ENCODE results near the gene LGR6.
"Not testable (repeated sequence)": the region's sequence is repeated elsewhere in the genome, so short reads cannot be mapped to it uniquely, and the experiment has no call there.

LGR6 gene

GRCh38 chr1:202306535-202307345 lies 113.1 kb downstream of the LGR6 start:
- no peak for DNase-seq

- DNase-seq, result no peak
Observed at GRCh38 chr1:202310071-202310725, 116.6 kb downstream of the LGR6 start.

- DNase-seq, result no peak
Observed at GRCh38 chr1:202310746-202311145, 117.1 kb downstream of the LGR6 start.

- no peak for DNase-seq
Observed at GRCh38 chr1:202311875-202312635, 118.5 kb downstream of the LGR6 start.

- DNase-seq, result peak; percentile 36
Observed at GRCh38 chr1:202315576-202316168, 122.1 kb downstream of the LGR6 start.

GRCh38 chr1:202316186-202316585 lies 122.6 kb downstream of the LGR6 start:
- no peak for DNase-seq

GRCh38 chr1:202317941-202318925 lies 124.6 kb downstream of the LGR6 start:
- DNase-seq, result no peak

- DNase-seq, result no peak
Observed at GRCh38 chr1:202319381-202320080, 125.9 kb downstream of the LGR6 start.

GRCh38 chr1:202320081-202320405 lies 126.4 kb downstream of the LGR6 start:
- DNase-seq, result no peak

- no peak for DNase-seq
Observed at GRCh38 chr1:202323731-202324130, 130.1 kb downstream of the LGR6 start.

GRCh38 chr1:202324646-202325045 lies 131.0 kb downstream of the LGR6 start:
- no peak for DNase-seq

GRCh38 chr1:202329891-202330290 lies 136.3 kb downstream of the LGR6 start:
- DNase-seq, result no peak

- no peak for DNase-seq
Observed at GRCh38 chr1:202333861-202334260, 140.3 kb downstream of the LGR6 start.

GRCh38 chr1:202343652-202344349 lies 150.2 kb downstream of the LGR6 start:
- peak; percentile 84 for DNase-seq

- DNase-seq, result no peak
Observed at GRCh38 chr1:202348005-202348508, 154.5 kb downstream of the LGR6 start.

GRCh38 chr1:202348509-202349205 lies 155.1 kb downstream of the LGR6 start, which contains the start of gene PPP1R12B:
TSS of gene PPP1R12B (plus strand) at chr1:202348699. CDS start at chr1:202348852, 153 bp downstream.
- peak; percentile 91 for DNase-seq

GRCh38 chr1:202349206-202349928 lies 155.8 kb downstream of the LGR6 start:
- no peak for DNase-seq

- no peak for DNase-seq
Observed at GRCh38 chr1:202351725-202352124, 158.1 kb downstream of the LGR6 start.

GRCh38 chr1:202352583-202353197 lies 159.1 kb downstream of the LGR6 start:
- not testable (repeated sequence) for DNase-seq

Measured in KG1 (cell line).